RKO (cell line): Measurements from ENCODE around the gene CLSTN2.
"Not testable (repeated sequence)": the region's sequence is repeated elsewhere in the genome, so short reads cannot be mapped to it uniquely, and the experiment has no call there.

Source experiments
- DNase-seq: peaks from one replicate; pipeline ENCODE4 v3.0.0-alpha.2; 2016; ENCODE audit warnings: low spot score

CLSTN2 gene

GRCh38 chr3:140423146-140423545 is 488.2 kb downstream of the CLSTN2 start:
- no peak for DNase-seq

GRCh38 chr3:140423574-140423973 is 488.6 kb downstream of the CLSTN2 start:
- not testable (repeated sequence) for DNase-seq

GRCh38 chr3:140424211-140424610 is 489.2 kb downstream of the CLSTN2 start:
- no peak for DNase-seq

GRCh38 chr3:140424726-140425125 is 489.7 kb downstream of the CLSTN2 start:
- DNase-seq, result no peak

- no peak for DNase-seq
Measured at GRCh38 chr3:140427786-140428185, 492.8 kb downstream of the CLSTN2 start.

GRCh38 chr3:140428380-140428779 is 493.4 kb downstream of the CLSTN2 start:
- no peak for DNase-seq

GRCh38 chr3:140429791-140430190 is 494.8 kb downstream of the CLSTN2 start:
- DNase-seq, result no peak

- no peak for DNase-seq
Measured at GRCh38 chr3:140430494-140430893, 495.5 kb downstream of the CLSTN2 start.

GRCh38 chr3:140432229-140432669 is 497.3 kb downstream of the CLSTN2 start:
- DNase-seq, result no peak

- DNase-seq, result no peak
Measured at GRCh38 chr3:140433431-140433830, 498.4 kb downstream of the CLSTN2 start.

GRCh38 chr3:140434261-140434905 is 499.4 kb downstream of the CLSTN2 start:
- DNase-seq, result no peak

- DNase-seq, result no peak
Measured at GRCh38 chr3:140436421-140436820, 501.4 kb downstream of the CLSTN2 start.

- no peak for DNase-seq
Measured at GRCh38 chr3:140438736-140439470, 503.9 kb downstream of the CLSTN2 start.

- DNase-seq, result no peak
Measured at GRCh38 chr3:140439527-140439926, 504.5 kb downstream of the CLSTN2 start.

GRCh38 chr3:140440446-140440845 is 505.5 kb downstream of the CLSTN2 start:
- no peak for DNase-seq

- DNase-seq, result no peak
Measured at GRCh38 chr3:140441006-140441405, 506.0 kb downstream of the CLSTN2 start.

- DNase-seq, result no peak
Measured at GRCh38 chr3:140442621-140443020, 507.6 kb downstream of the CLSTN2 start.

- DNase-seq, result no peak
Measured at GRCh38 chr3:140443073-140443472, 508.1 kb downstream of the CLSTN2 start.

- no peak for DNase-seq
Measured at GRCh38 chr3:140443806-140444205, 508.8 kb downstream of the CLSTN2 start.

- no peak for DNase-seq
Measured at GRCh38 chr3:140446734-140447133, 511.7 kb downstream of the CLSTN2 start.

- DNase-seq, result no peak
Measured at GRCh38 chr3:140447136-140447535, 512.2 kb downstream of the CLSTN2 start.

GRCh38 chr3:140448001-140448400 is 513.0 kb downstream of the CLSTN2 start:
- no peak for DNase-seq

GRCh38 chr3:140449413-140450256 is 514.6 kb downstream of the CLSTN2 start:
- no peak for DNase-seq
